GM19025 (cell line): Measurements from ENCODE around the gene FIZ1.

Experiments used
- ATAC-seq: cut with Tn5 transposase; IDR thresholded peaks from one replicate; pipeline ENCODE4 v1.9.1; 2021; ENCODE audit warnings: mild to moderate bottlenecking, low read depth, moderate library complexity; ENCODE audit not compliant: unreplicated experiment

FIZ1 gene

DNA sequence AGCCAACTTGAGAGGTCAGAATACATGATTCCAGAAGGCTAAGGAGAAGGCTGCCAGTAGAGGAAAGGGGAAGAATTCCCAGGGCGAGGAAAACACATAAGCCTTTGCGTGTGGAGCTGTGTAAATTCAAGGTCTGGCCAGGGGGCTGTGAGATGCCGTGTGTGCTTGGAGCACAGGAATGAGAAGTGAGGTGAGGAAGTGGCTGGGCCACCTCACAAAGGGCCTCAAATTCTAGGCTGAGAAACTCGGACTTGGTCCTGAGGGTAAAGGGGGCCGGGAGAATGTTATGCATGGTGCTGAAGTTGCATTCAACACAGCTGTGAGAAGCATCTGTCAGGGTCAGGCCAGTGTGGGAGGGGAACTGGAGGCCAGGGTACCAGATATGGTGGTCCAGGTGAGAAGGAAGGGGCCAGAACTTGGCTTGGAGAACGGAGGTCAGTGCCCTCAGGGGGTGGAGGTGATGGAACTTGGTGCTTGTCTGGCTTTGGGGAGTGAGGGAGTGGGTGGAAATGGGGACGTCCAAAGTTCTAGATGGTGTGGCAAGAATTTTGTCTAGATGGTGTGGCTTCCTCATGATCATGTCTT lies 36.6 kb upstream of the FIZ1 start:
- ATAC-seq = no peak

GRCh38 chr19:55635334-55635717 lies 36.0 kb upstream of the FIZ1 start:
- ATAC-seq = no peak

DNA sequence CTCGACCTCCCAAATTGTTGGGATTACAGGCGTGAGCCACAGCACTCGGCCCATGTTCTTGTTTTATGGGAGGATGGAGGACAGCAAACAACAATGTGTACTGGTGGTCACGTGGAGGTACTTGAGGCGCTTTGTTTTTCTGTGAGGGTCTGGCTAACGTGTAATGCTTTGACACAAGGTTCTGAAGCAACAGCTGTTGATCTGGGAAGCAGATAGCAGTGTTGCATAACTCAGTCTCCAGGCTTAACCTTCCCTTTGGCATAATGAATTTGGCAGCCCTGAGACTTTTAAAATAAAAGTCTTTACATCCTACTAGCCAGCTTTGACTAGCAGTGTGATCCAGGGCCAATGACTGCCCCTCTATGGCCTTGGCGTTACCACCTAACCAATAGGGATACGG lies 34.5 kb upstream of the FIZ1 start:
- ATAC-seq = no peak

GRCh38 chr19:55632463-55632834 lies 33.1 kb upstream of the FIZ1 start:
- ATAC-seq = no peak

GRCh38 chr19:55626350-55626749 lies 27.0 kb upstream of the FIZ1 start:
- no peak for ATAC-seq

- no peak for ATAC-seq
Observed at GRCh38 chr19:55625004-55625326, 25.6 kb upstream of the FIZ1 start.

DNA sequence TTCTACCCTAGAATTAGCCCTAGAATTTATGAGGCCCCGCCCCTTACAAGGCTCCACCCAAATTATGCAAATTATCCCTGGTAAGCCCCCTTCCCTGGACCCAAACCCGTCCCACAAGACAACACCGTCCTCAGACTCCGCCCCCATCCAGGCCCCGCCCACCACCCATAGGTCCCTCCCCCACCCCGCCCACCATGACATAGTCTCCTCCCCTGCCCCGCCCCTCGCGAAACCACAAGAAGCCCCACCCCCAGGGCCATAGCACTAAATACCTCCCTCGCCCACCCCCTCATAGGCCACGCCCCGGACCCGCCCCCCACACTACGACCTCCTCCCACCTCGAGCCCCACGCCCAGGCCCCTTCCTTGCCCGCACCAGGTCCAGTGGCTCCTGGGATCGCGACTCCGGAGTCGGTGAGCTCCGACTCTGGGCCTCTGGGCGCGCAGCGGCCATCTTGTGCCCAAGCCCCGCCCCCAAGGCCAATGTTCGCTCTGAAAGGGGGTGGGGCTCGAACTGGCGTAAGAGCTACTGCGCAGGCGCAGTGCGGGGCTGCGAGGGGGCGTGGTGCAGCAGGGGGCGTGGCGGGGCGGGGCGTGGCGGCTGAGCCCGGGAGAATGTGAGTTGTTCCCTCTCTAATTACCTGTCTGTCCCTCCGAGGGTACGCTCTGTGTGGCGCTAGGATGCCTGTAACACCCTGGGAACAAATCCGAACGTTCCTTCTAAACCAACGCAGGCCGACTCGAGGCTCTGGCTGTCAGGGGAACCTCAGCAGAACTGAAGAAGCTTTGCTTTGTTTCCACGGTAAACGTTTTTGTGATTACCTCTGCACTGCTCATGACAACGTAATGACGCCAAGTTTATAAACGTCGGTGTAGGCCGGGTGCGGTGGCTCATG lies 25.0 kb upstream of the FIZ1 start, which contains the start of gene ZNF784:
Gene ZNF784, minus strand, starts transcription at position 458 of the 895 bp plus-strand sequence. Its CDS starts 5 bp downstream, at position 453.
- peak; percentile 45 for ATAC-seq

- ATAC-seq = no peak
Observed at GRCh38 chr19:55623561-55623960, 24.2 kb upstream of the FIZ1 start.

GRCh38 chr19:55623130-55623529 lies 23.8 kb upstream of the FIZ1 start:
- no peak for ATAC-seq

DNA sequence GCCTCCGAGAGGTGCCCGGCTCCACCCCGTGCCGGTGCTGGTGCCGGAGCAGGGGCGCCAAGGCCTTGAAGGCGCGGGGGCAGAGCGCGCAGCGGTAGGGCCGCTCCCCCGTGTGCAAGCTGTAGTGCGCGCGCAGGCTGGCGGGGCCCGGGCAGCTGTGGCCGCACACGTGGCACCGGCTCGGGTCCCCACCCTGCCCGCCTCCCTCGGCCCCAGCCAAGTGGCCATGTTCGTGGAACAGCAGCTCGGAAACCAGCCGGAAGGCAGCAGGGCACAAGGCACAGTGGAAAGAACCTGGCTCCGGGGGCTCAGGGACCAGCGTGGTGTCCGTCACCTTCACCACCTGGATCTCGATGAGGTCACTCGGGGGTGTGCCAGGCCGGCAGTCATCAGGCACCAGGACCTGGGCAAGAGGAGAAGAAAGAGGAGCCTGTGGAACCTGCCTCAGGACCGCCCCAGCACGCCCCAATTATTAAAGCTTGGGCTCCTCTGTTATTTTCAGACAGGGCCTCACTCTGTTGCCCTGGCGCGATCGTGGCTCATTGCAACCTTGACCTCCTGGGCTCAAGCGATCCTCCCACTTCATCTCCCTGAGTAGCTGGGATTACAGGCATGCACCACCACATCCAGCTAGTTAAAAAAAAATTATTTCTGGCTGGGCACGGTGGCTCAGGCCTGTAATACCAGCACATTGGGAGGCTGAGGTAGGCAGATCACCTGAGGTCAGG lies 23.1 kb upstream of the FIZ1 start:
- no peak for ATAC-seq

- ATAC-seq = no peak
Observed at GRCh38 chr19:55621673-55622231, 22.4 kb upstream of the FIZ1 start.

DNA sequence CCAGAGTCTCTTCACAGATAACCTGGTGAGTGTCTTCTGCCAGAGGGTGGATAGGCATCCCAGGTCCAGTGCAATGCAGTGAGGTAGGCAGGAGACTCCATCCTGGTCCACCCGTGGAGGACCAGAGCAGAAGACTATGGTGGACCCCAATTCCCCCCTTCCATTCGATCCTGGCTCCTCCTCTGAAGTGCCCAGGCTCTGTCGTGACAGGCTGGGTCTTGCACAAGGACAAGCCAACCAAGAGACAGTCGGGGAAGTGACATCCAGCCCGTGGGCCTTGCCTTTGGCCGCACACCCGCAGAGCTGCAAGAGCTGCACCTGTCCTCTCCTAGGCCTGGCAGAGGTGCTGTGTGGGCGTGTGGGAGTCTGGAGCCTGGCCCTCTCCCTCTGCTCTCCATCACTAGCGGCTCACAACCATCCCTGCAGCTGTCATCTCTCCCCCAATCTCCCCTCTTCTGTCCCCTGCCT lies 21.9 kb upstream of the FIZ1 start:
- no peak for ATAC-seq

DNA sequence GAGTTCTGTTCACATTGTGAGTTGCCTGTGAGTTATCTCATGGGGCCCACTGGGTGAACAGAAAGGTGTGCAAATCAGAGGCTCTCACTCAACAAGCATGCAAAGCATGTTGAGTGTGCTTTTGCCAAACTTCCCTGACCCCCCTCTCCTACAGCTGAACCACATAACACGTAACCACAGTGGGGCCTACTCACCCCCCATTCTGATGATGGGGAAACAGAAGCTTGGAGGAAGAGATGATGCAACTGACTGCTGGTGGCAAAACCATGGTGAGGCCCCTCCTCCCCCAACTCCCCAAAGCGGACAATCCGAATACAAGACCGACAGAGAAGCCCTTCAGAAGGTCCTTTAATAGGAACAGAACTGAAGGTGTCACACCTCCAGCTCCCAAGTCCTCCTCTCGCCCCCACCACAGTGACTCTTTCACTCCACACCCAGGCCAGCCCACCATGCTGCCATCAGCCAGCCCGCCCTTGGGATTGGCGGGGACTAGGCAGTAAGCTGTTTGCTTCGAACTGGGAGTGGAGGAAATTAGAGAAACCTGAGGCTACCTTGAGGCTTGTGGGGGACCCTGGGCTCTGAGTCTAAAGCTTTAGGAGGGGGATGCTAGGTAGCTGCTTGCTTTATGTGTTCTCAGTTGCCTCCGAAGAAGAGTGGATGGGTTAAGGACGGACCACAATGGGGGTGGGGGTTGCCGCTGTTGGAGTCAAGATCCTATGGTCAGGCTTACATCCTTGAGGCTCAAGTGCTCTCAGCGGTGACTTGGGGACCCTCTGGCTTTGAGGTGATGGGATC lies 21.3 kb upstream of the FIZ1 start:
- no peak for ATAC-seq

DNA sequence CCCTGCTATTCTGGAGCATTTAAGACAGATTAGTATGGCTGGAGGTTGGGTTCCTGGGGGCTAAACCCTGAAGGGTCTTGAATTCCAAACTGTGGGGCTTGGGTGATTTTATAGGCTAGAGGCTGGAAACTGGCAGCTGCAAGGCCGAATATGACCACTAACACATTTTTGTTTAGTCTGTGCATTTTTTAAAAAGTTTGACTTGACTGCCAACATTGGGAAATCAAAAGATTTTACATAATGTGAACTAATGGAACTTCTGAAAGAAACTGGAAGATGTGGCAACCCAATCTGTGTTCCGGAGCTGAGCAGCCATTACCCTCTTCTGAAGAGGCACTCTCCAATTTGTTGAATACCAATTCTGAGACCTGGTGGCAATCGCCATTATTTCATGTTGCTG lies 20.0 kb upstream of the FIZ1 start:
- ATAC-seq = no peak

DNA sequence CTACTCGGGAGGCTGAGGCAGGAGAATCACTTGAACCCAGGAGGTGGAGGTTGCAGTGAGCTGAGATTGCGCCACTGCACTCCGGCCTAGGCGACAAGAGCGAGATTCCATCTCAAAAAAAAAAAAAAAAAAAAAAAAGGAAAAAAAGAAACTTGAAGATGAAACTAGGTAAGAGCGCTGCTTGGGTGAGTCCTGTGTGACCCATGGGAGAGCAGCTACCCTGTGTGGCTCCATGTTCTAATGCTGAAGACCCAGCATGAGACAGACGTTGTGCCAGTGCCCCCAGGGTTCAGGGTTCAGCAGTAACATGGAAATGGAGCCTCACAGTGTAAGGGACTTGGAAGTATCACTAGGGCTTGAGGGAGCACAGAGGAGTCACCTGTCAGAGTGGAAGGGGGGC lies 19.1 kb upstream of the FIZ1 start:
- no peak for ATAC-seq

DNA sequence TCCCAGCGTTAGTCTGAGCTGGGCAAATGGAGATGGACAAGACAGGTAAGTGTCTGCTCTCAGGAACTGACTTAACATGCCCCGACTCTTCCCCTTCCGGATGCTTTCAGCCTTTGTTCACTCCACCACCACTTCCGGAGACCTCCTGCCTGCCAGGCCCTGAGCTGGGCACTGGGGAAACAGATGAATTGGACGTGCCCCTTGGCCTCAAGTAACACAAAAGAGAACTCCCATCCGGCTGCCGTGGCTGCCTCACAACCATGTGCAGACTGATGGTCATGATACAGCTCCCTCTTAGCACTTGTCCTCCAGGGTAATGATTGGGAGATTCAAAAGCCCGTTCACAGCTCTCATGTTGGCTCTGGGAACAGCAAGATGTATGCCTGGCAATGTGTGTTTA lies 18.1 kb upstream of the FIZ1 start:
- no peak for ATAC-seq

DNA sequence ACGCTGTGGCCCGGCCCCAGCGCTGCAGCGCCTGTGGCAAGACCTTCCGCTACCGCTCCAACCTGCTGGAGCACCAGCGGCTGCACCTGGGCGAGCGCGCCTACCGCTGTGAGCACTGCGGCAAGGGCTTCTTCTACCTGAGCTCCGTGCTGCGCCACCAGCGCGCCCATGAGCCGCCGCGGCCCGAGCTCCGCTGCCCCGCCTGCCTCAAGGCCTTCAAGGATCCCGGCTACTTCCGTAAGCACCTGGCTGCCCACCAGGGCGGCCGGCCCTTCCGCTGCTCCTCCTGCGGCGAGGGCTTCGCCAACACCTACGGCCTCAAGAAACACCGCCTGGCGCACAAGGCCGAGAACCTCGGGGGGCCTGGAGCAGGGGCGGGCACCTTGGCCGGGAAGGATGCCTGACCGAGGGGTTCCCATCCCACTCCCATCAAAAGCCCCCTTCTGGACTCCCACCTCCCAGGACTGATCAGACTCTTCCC lies 17.1 kb upstream of the FIZ1 start:
- ATAC-seq = no peak

- ATAC-seq = no peak
Observed at GRCh38 chr19:55615543-55616394, 16.5 kb upstream of the FIZ1 start.
